Endothelial cell of umbilical vein (primary cell): ENCODE measurements around the gene KIF5C. TPM values are rescaled to one million over a fixed set of nuclear protein-coding genes. Genes with fewer than 3 reads are reported as not detected.

Source experiments
- BruUV-seq: library from RNA; stranded (reverse); fragments of 400-500 nt; replicated peaks from 2 replicates; lab custom pipeline; 2021; lab: Mats Ljungman, UMichigan
- CTCF ChIA-PET: fragments of 300-600, 350-600 bp; sonication (Branson Sonifier 250); formaldehyde crosslinking; loops from one replicate; lab custom pipeline; 2021; ENCODE audit warnings: antibody characterized with exemption, inconsistent platforms; lab: Charles Lee
- POLR2A ChIA-PET: fragments of 300-600, 350-600 bp; sonication (Branson Sonifier 250); formaldehyde crosslinking; loops from one replicate; lab custom pipeline; 2021; ENCODE audit warnings: antibody characterized with exemption, inconsistent platforms; lab: Charles Lee
- DNase-seq: peaks from one replicate; pipeline ENCODE4 v3.0.0-alpha.2; 2011; ENCODE audit warnings: low read depth, low spot score
- FAIRE-seq: peaks from 2 replicates; lab custom pipeline; 2011; peaks lifted over from hg19 to GRCh38; lab: Jason Lieb, UNC
- H2AFZ ChIP-seq: 2 replicates; pipeline ENCODE4 v1.6.0; 2012; ENCODE audit warnings: low read depth, low read length, control low read depth, inconsistent platforms
- H3K27ac ChIP-seq: 2 replicates; pipeline ENCODE4 v1.5.1; 2011; ENCODE audit warnings: low read depth, mild to moderate bottlenecking, control low read depth, low read length, moderate library complexity; ENCODE audit not compliant: insufficient read depth
- H3K27me3 ChIP-seq, 2 experiments: 2 replicates each; pipeline versions ENCODE4 v1.6.0 to v1.6.1; 2011; ENCODE audit warnings: low read length in 2 of 2, mixed read lengths in 1 of 2; ENCODE audit not compliant: control insufficient read depth in 2 of 2, insufficient read depth in 2 of 2
- H3K36me3 ChIP-seq, 2 experiments: 2 replicates in 1 of 2; 3 replicates in 1 of 2; pipeline ENCODE4 v1.5.1; 2011; ENCODE audit warnings: low read length in 2 of 2, mild to moderate bottlenecking in 1 of 2, moderate library complexity in 1 of 2; ENCODE audit not compliant: control insufficient read depth in 2 of 2, insufficient read depth in 2 of 2; ENCODE audit errors: extremely low read depth in 1 of 2
- H3K4me1 ChIP-seq: 3 replicates; pipeline ENCODE4 v1.5.1; 2011; ENCODE audit warnings: mild to moderate bottlenecking, low read length; ENCODE audit not compliant: control insufficient read depth, insufficient read depth; ENCODE audit errors: extremely low read depth
- H3K4me2 ChIP-seq: 2 replicates; pipeline ENCODE4 v1.6.1; 2011; ENCODE audit warnings: low read length, control low read depth, mixed read lengths; ENCODE audit not compliant: insufficient read depth
- H3K4me3 ChIP-seq, 3 experiments: fragments of 200-600 bp in 1 of 3; sonication (generic), shearing (Covaris generic) in 1 of 3; replicated peaks in 1 of 3; 2 replicates each; pipeline ENCODE4 v1.5.1; 2011 to 2016; ENCODE audit warnings: control low read depth in 3 of 3, low read length in 3 of 3, mild to moderate bottlenecking in 2 of 3, inconsistent platforms in 1 of 3, low read depth in 1 of 3, moderate library complexity in 1 of 3; ENCODE audit not compliant: insufficient read depth in 1 of 3
- H3K79me2 ChIP-seq: 2 replicates; pipeline ENCODE4 v1.6.0; 2012; ENCODE audit warnings: low read length, inconsistent platforms; ENCODE audit not compliant: control insufficient read depth, insufficient read depth
- H3K9ac ChIP-seq: replicated peaks from 2 replicates; pipeline ENCODE3; 2011; ENCODE audit warnings: low read length, control low read depth; ENCODE audit not compliant: insufficient read depth; ENCODE audit errors: extremely low read depth
- H3K9me1 ChIP-seq: replicated peaks from 3 replicates; pipeline ENCODE4 v1.6.0; 2011; ENCODE audit warnings: mild to moderate bottlenecking, low read length; ENCODE audit not compliant: control insufficient read depth, insufficient read depth; ENCODE audit errors: extremely low read depth
- H3K9me3 ChIP-seq: replicated peaks from 2 replicates; pipeline ENCODE4 v1.5.1; 2012; ENCODE audit warnings: low read length, inconsistent platforms; ENCODE audit not compliant: control insufficient read depth, insufficient read depth
- H4K20me1 ChIP-seq: replicated peaks from 2 replicates; pipeline ENCODE3; 2011; ENCODE audit warnings: mild to moderate bottlenecking, low read length; ENCODE audit not compliant: control insufficient read depth, insufficient read depth; ENCODE audit errors: extremely low read depth
- EZH2 ChIP-seq: IDR thresholded peaks from 2 replicates; pipeline ENCODE4 v1.6.1; 2012; ENCODE audit warnings: borderline replicate concordance, low read depth, mild to moderate bottlenecking, moderate library complexity, low read length, inconsistent platforms; ENCODE audit not compliant: severe bottlenecking
- FOS ChIP-seq: IDR thresholded peaks from 2 replicates; pipeline ENCODE4 v1.6.1; 2011; ENCODE audit warnings: mild to moderate bottlenecking, low read length, moderate library complexity, borderline replicate concordance; ENCODE audit not compliant: insufficient read depth
- GATA2 ChIP-seq: IDR thresholded peaks from 2 replicates; pipeline ENCODE4 v1.7.0; 2011; ENCODE audit warnings: low read depth, mild to moderate bottlenecking, moderate library complexity, mixed read lengths, low read length; ENCODE audit not compliant: insufficient read length, insufficient read depth
- JUN ChIP-seq: IDR thresholded peaks from 2 replicates; pipeline ENCODE4 v1.6.1; 2011; ENCODE audit warnings: borderline replicate concordance, low read depth; ENCODE audit not compliant: insufficient read length, insufficient read depth
- MYC ChIP-seq: IDR thresholded peaks from one replicate; pipeline ENCODE4 v1.6.1; 2011; ENCODE audit warnings: mild to moderate bottlenecking, low read depth, low read length
- POLR2A ChIP-seq: IDR thresholded peaks from 2 replicates; pipeline ENCODE4 v1.6.1; 2012; ENCODE audit warnings: low read depth, mild to moderate bottlenecking, control low read depth, low read length
- POLR2AphosphoS5 ChIP-seq: IDR thresholded peaks from 2 replicates; pipeline ENCODE4 v1.6.1; 2012; ENCODE audit warnings: low read depth, mild to moderate bottlenecking, control low read depth, low read length, moderate library complexity; ENCODE audit not compliant: insufficient read depth
- dilution Hi-C: fragments of 300-500 bp; cut with MboI; formaldehyde crosslinking; loops from one replicate; pipeline ENCODE4 v1.15.0; 2019; ENCODE audit warnings: low sequenced_read_pairs; ENCODE audit not compliant: extremely low pct_ligation_motif_present
- intact Hi-C: fragments of 100-400 bp; cut with micrococcal nuclease; formaldehyde crosslinking; loops from one replicate; pipeline ENCODE4 v1.10.0; 2022
- polyA plus RNA-seq, 4 experiments: library from polyadenylated mRNA; depleted of rRNA in 3 of 4; stranded (reverse) in 3 of 4; unstranded in 1 of 4; fragments of >200 nt; gene quantifications; 2 replicates each; pipeline versions ENCODE4 v1.2.1 to v1.2.3, GENCODE V29; 2011 to 2012; ENCODE audit warnings: missing spikeins in 1 of 4
- total RNA-seq: library from RNA; stranded (reverse); gene quantifications from 2 replicates; pipeline ENCODE4 v1.2.3, GENCODE V29; 2021
- TF ChIP-seq, protein P1 (sequence below), 2 donors: IDR thresholded peaks; 1 replicate in 1 of 2; 2 replicates in 1 of 2; pipeline ENCODE4 v1.5.1; 2011; ENCODE audit warnings: low read length in 2 of 2, mild to moderate bottlenecking in 2 of 2, moderate library complexity in 2 of 2, control low read depth in 1 of 2, inconsistent platforms in 1 of 2, low read depth in 1 of 2; ENCODE audit not compliant: insufficient read depth in 1 of 2; ENCODE audit errors: extremely low read depth in 1 of 2
- TF ChIP-seq, protein P2 (sequence below): IDR thresholded peaks from 2 replicates; pipeline ENCODE4 v1.6.1; 2011; ENCODE audit not compliant: insufficient read depth, insufficient read length

The KIF5C gene
- total and polyA plus RNA-seq, 2 donors (not counting 3 experiments of a cell fraction or from before 2014, with no cell fraction given), result 0.01 to 0.55 TPM

DNA sequence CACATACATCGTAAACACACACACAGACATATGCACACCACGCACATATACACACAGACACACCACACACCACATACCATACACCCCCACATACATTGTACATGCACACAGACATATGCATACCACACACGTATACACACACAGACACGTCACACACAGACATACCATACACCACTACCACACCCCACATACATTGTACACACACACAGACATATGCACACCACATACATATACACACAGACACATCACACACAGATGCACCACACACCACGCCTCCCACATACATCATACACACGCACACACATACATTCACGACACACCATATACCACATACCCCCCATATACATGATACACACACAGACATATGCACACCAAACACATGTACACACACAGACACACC, 58.4 kb downstream of the KIF5C start:
- ChIA-PET CTCF (no interaction called here), POLR2A (no interaction called here)
- no peak overlapping the region for H3K4me3 ChIP-seq
- DNase-seq (no peak), FAIRE-seq (no peak)
- H3K4me2 ChIP-seq, result no peak overlapping the region
- dilution Hi-C loops, result no loop called here
- no peaks in the 10 kb centered on the region for H3K36me3 ChIP-seq
- no peaks in the 10 kb centered on the region for H3K79me2 ChIP-seq
- TF ChIP-seq POLR2AphosphoS5, result no peak
- TF ChIP-seq GATA2, result no peak
- TF ChIP-seq MYC, result no peak
- no peak for TF ChIP-seq EZH2
- TF ChIP-seq JUN, result no peak
- TF ChIP-seq POLR2A, result no peak
- TF ChIP-seq, protein P1, sequence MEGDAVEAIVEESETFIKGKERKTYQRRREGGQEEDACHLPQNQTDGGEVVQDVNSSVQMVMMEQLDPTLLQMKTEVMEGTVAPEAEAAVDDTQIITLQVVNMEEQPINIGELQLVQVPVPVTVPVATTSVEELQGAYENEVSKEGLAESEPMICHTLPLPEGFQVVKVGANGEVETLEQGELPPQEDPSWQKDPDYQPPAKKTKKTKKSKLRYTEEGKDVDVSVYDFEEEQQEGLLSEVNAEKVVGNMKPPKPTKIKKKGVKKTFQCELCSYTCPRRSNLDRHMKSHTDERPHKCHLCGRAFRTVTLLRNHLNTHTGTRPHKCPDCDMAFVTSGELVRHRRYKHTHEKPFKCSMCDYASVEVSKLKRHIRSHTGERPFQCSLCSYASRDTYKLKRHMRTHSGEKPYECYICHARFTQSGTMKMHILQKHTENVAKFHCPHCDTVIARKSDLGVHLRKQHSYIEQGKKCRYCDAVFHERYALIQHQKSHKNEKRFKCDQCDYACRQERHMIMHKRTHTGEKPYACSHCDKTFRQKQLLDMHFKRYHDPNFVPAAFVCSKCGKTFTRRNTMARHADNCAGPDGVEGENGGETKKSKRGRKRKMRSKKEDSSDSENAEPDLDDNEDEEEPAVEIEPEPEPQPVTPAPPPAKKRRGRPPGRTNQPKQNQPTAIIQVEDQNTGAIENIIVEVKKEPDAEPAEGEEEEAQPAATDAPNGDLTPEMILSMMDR (IDR thresholded peaks at IDR 0.05; ENCODE audit: extremely low read depth in 1 of 2, insufficient read depth in 1 of 2, low read depth in 1 of 2, low read length in 2 of 2), result no peak
- TF ChIP-seq, protein P2, sequence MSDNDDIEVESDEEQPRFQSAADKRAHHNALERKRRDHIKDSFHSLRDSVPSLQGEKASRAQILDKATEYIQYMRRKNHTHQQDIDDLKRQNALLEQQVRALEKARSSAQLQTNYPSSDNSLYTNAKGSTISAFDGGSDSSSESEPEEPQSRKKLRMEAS, result no peak
- no peak for TF ChIP-seq FOS
- no peaks in the 10 kb centered on the region for H3K9me1 ChIP-seq
- no peak overlapping the region for H3K27ac ChIP-seq
- H2AFZ ChIP-seq, result no peak overlapping the region
- BruUV-seq, result no TSS peak
- no peaks in the 10 kb centered on the region for H4K20me1 ChIP-seq
- H3K9ac ChIP-seq, result no peak overlapping the region
- H3K27me3 ChIP-seq, result peaks cover 0 to 1% of the 10 kb centered on the region in 2 experiments
- H3K4me1 ChIP-seq, result no peaks in the 10 kb centered on the region
- no peaks in the 10 kb centered on the region for H3K9me3 ChIP-seq
- intact Hi-C loops, result no loop called here
